Activated CD4-positive, alpha-beta memory T cell treated with anti-CD3 and anti-CD28 coated beads, Interleukin-2, amount 10 ng/mL, durations not matched to agents 7 days and 5 days (primary cell): Measurements from ENCODE around the gene DSCAML1. TPM values are rescaled to one million over a fixed set of nuclear protein-coding genes. Genes with fewer than 3 reads are reported as not detected.

Experiments
- CTCF ChIA-PET: fragments of 350-600 bp; sonication (Branson Sonifier 250); formaldehyde crosslinking; loops from one replicate; lab custom pipeline; 2021; ENCODE audit warnings: antibody characterized with exemption, inconsistent platforms; lab: Charles Lee
- POLR2A ChIA-PET: fragments of 350-600 bp; sonication (Branson Sonifier 250); formaldehyde crosslinking; loops from one replicate; lab custom pipeline; 2021; ENCODE audit warnings: antibody characterized with exemption; lab: Charles Lee
- DNase-seq: peaks from one replicate; pipeline ENCODE4 v3.0.0-alpha.2; 2020
- H3K27ac Mint-ChIP-seq: one replicate; pipeline ENCODE4 v1.8.0; 2021; ENCODE audit warnings: mild to moderate bottlenecking, mixed read lengths
- H3K27me3 Mint-ChIP-seq: one replicate; pipeline ENCODE4 v1.8.0; 2021; ENCODE audit warnings: mixed read lengths
- H3K36me3 Mint-ChIP-seq: one replicate; pipeline ENCODE4 v1.8.0; 2021; ENCODE audit warnings: low read depth, mixed read lengths
- H3K4me1 Mint-ChIP-seq: one replicate; pipeline ENCODE4 v1.8.0; 2021; ENCODE audit warnings: mixed read lengths
- H3K4me3 Mint-ChIP-seq: one replicate; pipeline ENCODE4 v1.8.0; 2021; ENCODE audit warnings: mild to moderate bottlenecking, mixed read lengths
- H3K9me3 Mint-ChIP-seq: one replicate; pipeline ENCODE4 v1.8.0; 2021; ENCODE audit warnings: mixed read lengths
- total RNA-seq, 2 experiments: library from RNA; stranded (reverse); gene quantifications; one replicate each; pipeline ENCODE4 v1.2.3, GENCODE V29; 2021

The DSCAML1 gene
- total RNA-seq, 2 experiments from 2014 or later = 0.03 TPM; not detected in 1

DNA sequence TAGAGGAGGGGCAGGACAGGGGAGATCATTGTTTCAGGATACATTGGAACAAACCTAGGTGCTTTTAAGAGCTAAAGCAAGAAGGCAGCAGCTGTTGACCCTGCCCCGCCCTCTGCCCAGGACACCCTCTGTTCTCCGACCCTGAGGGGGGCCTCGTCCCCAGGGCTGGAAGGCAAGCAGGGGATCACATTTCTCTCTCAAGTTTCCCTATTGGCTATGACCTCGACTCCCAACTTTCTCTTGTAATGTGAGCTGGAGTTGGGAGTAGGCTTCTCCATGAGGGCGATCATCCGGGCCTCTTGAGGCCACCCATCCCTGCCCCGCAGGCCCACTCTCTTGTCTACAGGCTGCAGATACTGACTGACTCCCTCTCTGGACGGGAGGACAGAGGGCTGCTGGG lies 37.7 kb downstream of the DSCAML1 start:
- H3K4me1 Mint-ChIP-seq = no peaks in the 10 kb centered on the region

DNA sequence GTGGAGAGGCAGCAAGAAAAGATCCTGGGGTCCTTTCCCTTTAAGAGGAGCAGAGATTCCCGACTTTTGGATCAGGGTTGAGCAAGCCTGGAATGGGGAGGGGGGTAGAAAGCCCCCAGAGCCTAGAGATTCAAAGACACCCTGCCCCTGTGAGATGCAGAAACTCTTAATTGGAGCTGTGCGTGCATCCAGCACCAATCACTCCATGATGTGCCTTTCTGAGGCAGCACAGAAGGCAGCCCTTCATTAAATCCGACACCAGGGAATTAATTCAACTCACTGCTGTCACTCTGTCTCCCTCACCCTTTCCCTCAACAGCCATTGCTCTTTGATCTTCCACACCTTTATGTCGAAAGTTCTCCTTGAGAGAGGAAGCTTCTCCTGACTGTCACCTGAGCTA lies 43.0 kb downstream of the DSCAML1 start:
- Mint-ChIP-seq H3K36me3 (no peaks in the 10 kb centered on the region), H3K4me1 (no peaks in the 10 kb centered on the region), H3K4me3 (no peak overlapping the region), H3K27me3 (peaks cover 16% of the 10 kb centered on the region), H3K27ac (no peak overlapping the region), H3K9me3 (no peaks in the 10 kb centered on the region)
- ChIA-PET CTCF (no interaction called here), POLR2A (no interaction called here)
- no peak for DNase-seq

More for the DNA sequence above, 37.7 kb downstream of the DSCAML1 start:
- DNase-seq = no peak
- Mint-ChIP-seq H3K4me3 (no peak overlapping the region), H3K27ac (no peak overlapping the region), H3K27me3 (peaks cover 14% of the 10 kb centered on the region), H3K9me3 (no peaks in the 10 kb centered on the region), H3K36me3 (no peaks in the 10 kb centered on the region)
- ChIA-PET POLR2A (no interaction called here), CTCF (no interaction called here)

DNA sequence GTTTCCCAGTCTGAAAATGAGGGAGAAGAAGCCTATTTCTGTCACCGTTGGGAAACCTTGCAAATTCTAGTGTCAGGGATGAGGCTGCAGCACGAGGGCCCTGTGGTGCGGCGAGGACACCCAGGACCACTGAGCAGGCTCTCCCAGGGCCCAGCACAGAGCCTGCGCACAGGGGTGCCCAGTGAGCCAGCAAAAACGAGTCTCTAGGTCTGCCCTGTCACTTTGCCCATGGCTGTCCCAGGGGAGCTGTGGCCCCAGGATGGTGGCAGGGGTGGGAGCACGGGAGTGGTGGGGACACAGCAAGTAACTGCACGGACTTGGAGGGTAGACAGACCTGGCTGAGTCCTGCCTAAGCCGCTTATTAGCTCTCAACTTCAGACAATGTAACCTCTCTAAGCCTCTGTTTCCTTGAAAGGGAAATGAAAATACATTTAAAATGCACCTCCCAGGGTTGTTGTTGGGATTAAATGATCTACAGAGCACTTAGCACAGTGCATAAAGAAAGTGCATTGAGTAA lies 44.2 kb downstream of the DSCAML1 start:
- CTCF ChIA-PET = no interaction called here
- DNase-seq = no peak
- Mint-ChIP-seq H3K4me1 (no peaks in the 10 kb centered on the region), H3K36me3 (no peaks in the 10 kb centered on the region), H3K9me3 (no peaks in the 10 kb centered on the region), H3K4me3 (no peak overlapping the region), H3K27me3 (peaks cover 16% of the 10 kb centered on the region), H3K27ac (no peak overlapping the region)
- POLR2A ChIA-PET = no interaction called here

DNA sequence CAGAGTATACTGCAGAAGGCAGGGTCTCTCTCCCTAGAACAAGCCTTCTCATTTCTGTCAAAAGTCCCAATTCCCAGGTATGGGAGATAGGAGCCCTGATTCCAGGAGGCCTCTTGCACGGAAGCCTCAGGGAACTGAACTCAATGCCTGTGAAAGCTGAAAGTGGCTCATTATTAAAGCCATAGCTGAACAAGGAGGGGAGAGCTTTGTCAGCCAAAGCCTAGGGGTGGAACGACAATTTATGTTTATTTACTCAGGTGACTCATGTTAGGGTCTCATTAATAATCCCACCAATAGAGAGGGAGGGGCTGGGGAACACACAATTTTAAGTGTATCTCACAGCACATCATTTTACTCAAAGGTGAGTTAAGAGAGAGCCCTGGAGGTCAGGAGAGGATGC lies 44.9 kb downstream of the DSCAML1 start:
- no peak overlapping the region for H3K27ac Mint-ChIP-seq
- H3K4me1 Mint-ChIP-seq = no peaks in the 10 kb centered on the region
- ChIA-PET POLR2A (no interaction called here), CTCF (no interaction called here)
- H3K4me3 Mint-ChIP-seq = no peak overlapping the region
- DNase-seq = no peak
- H3K36me3 Mint-ChIP-seq = no peaks in the 10 kb centered on the region
- no peaks in the 10 kb centered on the region for H3K9me3 Mint-ChIP-seq
- peaks cover 16% of the 10 kb centered on the region for H3K27me3 Mint-ChIP-seq

DNA sequence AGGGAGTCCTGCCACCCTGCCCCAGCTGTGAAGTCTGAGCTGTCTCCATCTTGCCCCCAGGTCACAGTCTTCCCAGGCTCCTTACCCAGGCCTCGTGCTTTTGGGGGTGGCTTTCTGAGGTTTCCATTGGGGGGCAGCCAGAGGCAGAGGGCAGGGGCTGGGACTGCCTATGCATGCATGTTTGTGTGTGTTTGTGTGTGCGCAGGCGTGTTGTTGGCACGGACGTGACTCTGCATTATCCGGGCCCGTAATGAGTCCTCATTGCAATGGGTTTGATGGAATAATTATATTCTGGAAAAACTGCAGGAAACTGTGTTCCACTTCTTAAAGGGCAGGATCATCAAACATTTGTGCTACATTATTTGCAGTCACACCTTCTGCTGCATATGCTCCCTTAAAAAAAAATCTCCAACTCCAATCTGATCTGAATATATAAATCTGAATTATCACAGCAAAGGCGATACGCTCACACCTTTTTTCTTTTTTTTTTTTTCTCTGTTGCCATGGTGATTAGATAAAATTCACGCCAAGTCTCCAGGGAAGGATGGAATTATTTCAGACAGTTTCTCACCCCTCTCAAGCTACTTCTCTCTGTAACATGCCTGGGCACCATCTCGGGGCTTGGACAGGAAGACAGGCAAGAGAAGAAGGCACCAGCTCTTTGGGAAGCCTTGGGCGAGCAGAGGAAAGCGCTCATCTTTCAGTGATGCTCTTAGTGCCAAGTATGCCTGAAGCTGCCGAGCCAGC lies 45.9 kb downstream of the DSCAML1 start:
- no peak overlapping the region for H3K27ac Mint-ChIP-seq
- DNase-seq = no peak
- no peaks in the 10 kb centered on the region for H3K4me1 Mint-ChIP-seq
- H3K36me3 Mint-ChIP-seq = no peaks in the 10 kb centered on the region
- no peak overlapping the region for H3K4me3 Mint-ChIP-seq
- H3K27me3 Mint-ChIP-seq = peaks cover 7% of the 10 kb centered on the region
- ChIA-PET POLR2A (no interaction called here), CTCF (no interaction called here)
- H3K9me3 Mint-ChIP-seq = no peaks in the 10 kb centered on the region

DNA sequence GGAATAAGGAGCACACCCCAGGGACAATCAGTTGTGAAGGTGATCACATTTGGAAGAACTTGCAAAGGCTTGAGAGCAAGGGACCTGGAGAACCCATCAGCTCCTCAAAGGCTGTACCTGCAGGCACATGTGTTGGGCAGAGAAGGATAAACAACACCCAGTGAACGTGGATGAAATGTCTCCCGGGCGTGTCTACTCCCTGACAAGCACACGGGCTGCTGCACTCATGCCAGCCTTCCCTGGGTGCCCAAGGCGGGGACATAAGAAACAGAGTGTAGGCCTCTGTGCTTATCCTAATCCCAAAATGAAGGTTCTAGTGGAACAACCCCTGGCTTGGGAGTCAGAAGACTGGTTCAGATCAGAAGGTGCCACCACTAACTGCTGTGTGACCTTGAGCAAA lies 46.7 kb downstream of the DSCAML1 start:
- H3K4me3 Mint-ChIP-seq = no peak overlapping the region
- H3K27me3 Mint-ChIP-seq = peaks cover 2% of the 10 kb centered on the region
- DNase-seq = no peak
- H3K4me1 Mint-ChIP-seq = no peaks in the 10 kb centered on the region
- CTCF ChIA-PET = no interaction called here
- no peaks in the 10 kb centered on the region for H3K9me3 Mint-ChIP-seq
- POLR2A ChIA-PET = no interaction called here
- H3K27ac Mint-ChIP-seq = no peak overlapping the region
- H3K36me3 Mint-ChIP-seq = no peaks in the 10 kb centered on the region

DNA sequence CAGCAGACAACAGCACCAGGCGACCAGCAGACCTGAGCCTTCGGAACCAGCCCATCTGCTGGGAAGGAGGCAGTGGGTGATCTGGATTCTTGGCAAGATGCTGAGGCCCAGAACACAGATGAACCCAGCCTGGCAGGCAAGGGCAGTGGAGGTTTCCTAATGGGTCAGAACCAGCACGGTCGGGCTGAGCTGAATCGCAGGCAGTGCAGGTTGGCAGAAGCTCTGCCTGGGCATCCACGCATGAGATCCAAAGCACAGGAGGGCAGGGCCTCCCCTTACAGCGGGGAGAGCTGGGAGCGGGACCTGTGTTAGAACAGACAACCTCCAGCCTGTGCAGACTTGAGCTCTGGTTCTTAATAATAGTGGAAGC lies 47.5 kb downstream of the DSCAML1 start:
- Mint-ChIP-seq H3K27me3 (peaks cover 2% of the 10 kb centered on the region), H3K36me3 (no peaks in the 10 kb centered on the region), H3K9me3 (no peaks in the 10 kb centered on the region), H3K4me3 (no peak overlapping the region), H3K27ac (no peak overlapping the region), H3K4me1 (no peaks in the 10 kb centered on the region)
- POLR2A ChIA-PET = no interaction called here
- no peak for DNase-seq
- CTCF ChIA-PET = no interaction called here

DNA sequence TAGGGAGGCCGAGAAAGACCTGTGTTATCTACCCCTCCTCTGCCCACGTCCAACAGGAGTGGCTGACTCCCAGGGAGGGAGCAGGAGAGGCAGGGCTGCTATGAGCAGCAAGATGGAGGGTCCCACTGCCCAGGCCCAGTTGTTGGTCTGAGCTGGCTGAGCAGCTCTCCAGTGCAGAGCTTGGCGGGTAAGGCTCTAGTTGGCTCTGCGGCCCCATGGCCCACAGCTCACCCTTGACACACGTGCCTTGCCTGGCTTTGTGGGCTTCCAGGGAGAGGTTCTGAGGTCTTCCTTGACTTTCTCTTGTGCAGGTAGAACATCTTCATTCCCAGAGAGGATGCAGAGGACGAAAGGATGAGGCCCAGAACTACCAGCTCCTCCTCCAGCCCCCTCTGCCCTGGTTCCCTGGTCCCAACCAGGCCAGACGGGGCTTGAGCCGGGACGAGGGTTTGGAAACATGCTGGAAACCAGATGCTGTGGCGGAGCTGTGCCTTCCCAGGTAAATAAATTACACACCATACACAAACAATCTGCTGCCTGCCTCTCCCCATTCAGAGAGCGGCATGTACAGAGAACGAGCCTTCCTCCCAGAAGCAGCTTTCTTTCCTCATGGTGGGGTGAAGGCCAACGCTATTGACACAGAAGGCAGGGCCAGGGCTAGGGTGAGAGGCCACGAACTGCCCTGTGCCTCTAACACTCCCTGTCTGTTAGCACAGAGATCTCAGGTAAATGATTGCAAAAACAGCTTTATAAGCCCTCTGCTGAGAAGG lies 48.1 kb downstream of the DSCAML1 start:
- H3K4me3 Mint-ChIP-seq = no peak overlapping the region
- no peaks in the 10 kb centered on the region for H3K4me1 Mint-ChIP-seq
- H3K9me3 Mint-ChIP-seq = no peaks in the 10 kb centered on the region
- peaks cover 2% of the 10 kb centered on the region for H3K27me3 Mint-ChIP-seq
- no peaks in the 10 kb centered on the region for H3K36me3 Mint-ChIP-seq
- POLR2A ChIA-PET = no interaction called here
- no peak for DNase-seq
- H3K27ac Mint-ChIP-seq = no peak overlapping the region
- CTCF ChIA-PET = no interaction called here

DNA sequence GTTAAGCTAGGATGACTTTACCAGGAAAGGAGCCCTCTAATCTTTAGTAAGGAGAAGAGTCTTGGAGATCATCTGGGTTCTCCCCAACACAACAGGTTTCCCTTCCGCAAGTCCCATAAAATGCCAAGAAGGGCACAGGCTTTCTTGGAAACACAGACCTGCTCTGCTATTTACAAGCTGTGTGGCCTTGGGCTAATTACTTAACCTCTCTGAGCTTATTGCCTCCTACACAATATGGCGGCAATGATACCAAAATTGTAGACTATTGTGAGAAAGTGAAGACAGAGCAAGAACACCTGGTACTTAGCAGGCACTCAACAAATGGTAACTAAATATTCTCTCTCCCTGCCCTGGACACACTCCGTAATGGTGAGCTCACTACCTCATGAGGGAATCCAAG lies 49.1 kb downstream of the DSCAML1 start:
- H3K4me3 Mint-ChIP-seq = no peak overlapping the region
- ChIA-PET CTCF (no interaction called here), POLR2A (no interaction called here)
- no peak for DNase-seq
- H3K9me3 Mint-ChIP-seq = no peaks in the 10 kb centered on the region
- peaks cover 7% of the 10 kb centered on the region for H3K27me3 Mint-ChIP-seq
- no peak overlapping the region for H3K27ac Mint-ChIP-seq
- H3K36me3 Mint-ChIP-seq = no peaks in the 10 kb centered on the region
- no peaks in the 10 kb centered on the region for H3K4me1 Mint-ChIP-seq

DNA sequence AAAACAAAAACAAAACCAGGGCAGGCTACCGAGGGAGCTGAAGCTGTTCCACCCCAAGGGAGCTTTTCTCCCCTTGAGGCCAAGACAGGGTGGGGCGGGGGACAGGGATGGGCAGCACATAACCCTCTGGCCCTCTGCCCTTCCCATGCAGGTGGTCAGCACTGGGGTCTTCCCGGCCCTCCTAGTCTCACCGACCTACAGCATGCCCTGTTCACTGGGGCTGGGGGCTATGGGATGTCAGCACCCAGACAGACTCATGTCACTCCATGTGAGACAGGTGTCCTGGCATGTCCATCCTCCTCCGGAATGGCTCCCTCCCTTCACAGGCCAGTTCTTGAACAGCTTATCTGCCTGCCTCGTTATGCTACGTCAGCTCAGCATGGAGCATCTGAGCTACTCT lies 51.7 kb downstream of the DSCAML1 start:
- POLR2A ChIA-PET = no interaction called here
- no peaks in the 10 kb centered on the region for H3K4me1 Mint-ChIP-seq
- H3K4me3 Mint-ChIP-seq = no peak overlapping the region
- H3K27me3 Mint-ChIP-seq = peaks cover 9% of the 10 kb centered on the region
- no peak for DNase-seq
- CTCF ChIA-PET = no interaction called here
- no peaks in the 10 kb centered on the region for H3K9me3 Mint-ChIP-seq
- no peaks in the 10 kb centered on the region for H3K36me3 Mint-ChIP-seq
- no peak overlapping the region for H3K27ac Mint-ChIP-seq

DNA sequence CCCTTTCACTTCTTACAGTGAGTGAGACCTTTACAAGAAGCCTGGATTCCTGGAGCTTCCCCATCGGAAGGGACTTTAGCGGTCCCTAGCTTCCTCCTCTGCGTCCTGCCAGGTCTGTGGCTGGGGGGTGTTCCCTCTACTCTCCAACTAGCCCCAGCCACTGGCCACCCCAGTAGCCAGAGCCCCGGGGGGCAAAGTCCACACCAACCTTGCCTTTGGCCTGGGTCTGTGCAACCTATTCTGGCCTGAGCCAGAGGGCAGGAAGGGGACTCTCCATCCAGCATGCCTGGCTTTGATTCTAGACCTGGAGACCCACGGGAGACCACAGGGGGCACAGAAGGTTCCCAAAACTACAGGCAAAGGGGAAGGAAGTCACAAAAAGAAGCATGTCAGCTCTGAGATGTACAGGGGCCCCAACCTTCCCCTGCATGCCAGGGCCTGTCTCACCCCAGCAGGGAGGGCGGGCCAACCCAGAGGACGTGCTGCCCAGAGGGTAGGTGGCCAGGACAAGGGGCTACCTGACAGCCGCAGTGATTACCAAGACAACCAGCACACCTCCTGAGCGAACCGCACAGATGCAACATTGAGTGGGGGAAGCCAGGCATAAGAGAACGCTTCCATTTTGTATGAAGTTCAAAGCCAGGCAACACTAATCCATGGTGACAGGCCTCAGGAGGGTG lies 52.4 kb downstream of the DSCAML1 start:
- no peak for DNase-seq
- Mint-ChIP-seq H3K36me3 (no peaks in the 10 kb centered on the region), H3K27me3 (peaks cover 13% of the 10 kb centered on the region), H3K4me3 (no peak overlapping the region), H3K4me1 (no peaks in the 10 kb centered on the region), H3K9me3 (no peaks in the 10 kb centered on the region), H3K27ac (no peak overlapping the region)
- POLR2A ChIA-PET = no interaction called here
- CTCF ChIA-PET = no interaction called here

DNA sequence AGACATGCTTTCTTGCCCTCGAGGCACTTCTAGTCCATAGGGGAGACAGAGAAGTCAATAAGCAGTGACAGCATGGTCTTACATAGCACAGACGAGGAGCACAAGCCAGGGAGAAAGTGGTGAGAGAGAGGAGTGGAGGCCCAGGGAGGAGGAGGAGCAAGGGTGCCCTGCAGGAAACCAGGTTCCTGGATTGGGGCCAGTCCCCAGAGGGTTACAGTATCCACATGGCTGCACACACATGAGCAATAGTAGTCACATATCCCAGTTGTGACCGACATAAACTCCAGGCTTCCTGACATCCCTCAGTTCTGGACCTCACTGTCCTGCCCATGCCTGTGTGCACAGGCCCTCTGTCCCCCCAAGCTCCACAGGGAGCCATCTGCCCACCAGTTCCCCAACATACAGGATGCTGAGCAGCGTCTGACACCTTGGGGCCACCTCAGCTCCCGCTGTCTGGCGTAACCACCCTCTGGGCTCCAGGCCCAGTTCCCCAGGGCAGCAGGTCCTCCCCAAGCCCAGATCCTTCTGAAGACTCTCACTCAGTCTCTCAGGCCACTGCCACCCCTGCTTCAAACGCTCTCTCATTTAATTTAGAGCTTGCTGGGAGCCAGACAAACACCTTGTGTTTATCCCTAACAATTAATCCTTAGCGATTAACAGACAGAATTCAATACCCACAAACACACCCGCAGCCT lies 53.7 kb downstream of the DSCAML1 start:
- no peak overlapping the region for H3K27ac Mint-ChIP-seq
- H3K27me3 Mint-ChIP-seq = peaks cover 18% of the 10 kb centered on the region
- no peak overlapping the region for H3K4me3 Mint-ChIP-seq
- ChIA-PET CTCF (no interaction called here), POLR2A (no interaction called here)
- H3K4me1 Mint-ChIP-seq = peaks cover 2% of the 10 kb centered on the region
- no peak for DNase-seq
- H3K36me3 Mint-ChIP-seq = no peaks in the 10 kb centered on the region
- H3K9me3 Mint-ChIP-seq = no peaks in the 10 kb centered on the region
